H1 (cell line): ENCODE measurements around the gene SSX2IP. TPM values are rescaled to one million over a fixed set of nuclear protein-coding genes. Genes with fewer than 3 reads are reported as not detected.

Experiments
- SIX5 ChIP-seq: IDR thresholded peaks from 2 replicates; pipeline ENCODE4 v1.6.1; 2011; ENCODE audit warnings: mild to moderate bottlenecking, low read depth, low read length
- polyA plus RNA-seq, 7 experiments: library from polyadenylated mRNA; depleted of rRNA in 3 of 7; stranded (reverse) in 5 of 7; unstranded in 2 of 7; fragments of >200 nt in 5 of 7; fragments of 200-250 nt in 2 of 7; gene quantifications; 1 replicate in 5 of 7; 2 replicates in 1 of 7; 4 replicates in 1 of 7; pipeline versions ENCODE4 v1.2.1 to v1.2.3, GENCODE V29; 2011 to 2013; ENCODE audit warnings: missing spikeins in 2 of 7, mixed read lengths in 2 of 7
- total RNA-seq: library from RNA; stranded (reverse); fragmentation: NEBNext Ultra II Directional; extraction: Animal tissue kit (Norgen Biotek cat#: 25700); gene quantifications from 2 replicates; pipeline ENCODE4 v1.2.1, GENCODE V29; 2021
- TF ChIP-seq, protein P1 (sequence below): fragments of 300-600 bp; sonication (generic); IDR thresholded peaks from 2 replicates; pipeline ENCODE4 v1.7.1; 2012; ENCODE audit warnings: low read length, moderate library complexity, mild to moderate bottlenecking, inconsistent platforms; ENCODE audit not compliant: insufficient replicate concordance

SSX2IP gene
- total and polyA plus RNA-seq, 2 of the 8 experiments (the other 6 are each of a cell fraction or from before 2014, with no cell fraction given) = 4.0 to 31.3 TPM

DNA sequence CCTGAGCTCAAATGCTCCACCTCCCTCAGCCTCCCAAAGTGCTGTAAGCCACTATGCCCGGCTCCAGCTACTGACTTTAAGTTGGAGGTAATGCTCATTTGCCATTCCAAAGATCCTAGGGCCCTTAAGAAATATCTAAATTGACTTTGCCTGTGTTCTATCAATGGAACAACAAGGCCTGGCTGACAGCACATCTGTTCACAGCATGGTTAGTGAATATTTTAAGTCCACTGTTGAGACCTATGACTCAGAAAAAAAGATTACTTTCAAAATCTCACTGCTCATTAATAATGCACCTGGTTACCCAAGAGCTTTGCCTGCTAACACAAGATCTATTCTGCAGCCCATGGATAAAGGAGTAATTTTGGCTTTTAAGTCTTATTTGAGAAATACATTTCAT, 3.5 kb upstream of the SSX2IP start (continued):
- TF ChIP-seq, protein P1, sequence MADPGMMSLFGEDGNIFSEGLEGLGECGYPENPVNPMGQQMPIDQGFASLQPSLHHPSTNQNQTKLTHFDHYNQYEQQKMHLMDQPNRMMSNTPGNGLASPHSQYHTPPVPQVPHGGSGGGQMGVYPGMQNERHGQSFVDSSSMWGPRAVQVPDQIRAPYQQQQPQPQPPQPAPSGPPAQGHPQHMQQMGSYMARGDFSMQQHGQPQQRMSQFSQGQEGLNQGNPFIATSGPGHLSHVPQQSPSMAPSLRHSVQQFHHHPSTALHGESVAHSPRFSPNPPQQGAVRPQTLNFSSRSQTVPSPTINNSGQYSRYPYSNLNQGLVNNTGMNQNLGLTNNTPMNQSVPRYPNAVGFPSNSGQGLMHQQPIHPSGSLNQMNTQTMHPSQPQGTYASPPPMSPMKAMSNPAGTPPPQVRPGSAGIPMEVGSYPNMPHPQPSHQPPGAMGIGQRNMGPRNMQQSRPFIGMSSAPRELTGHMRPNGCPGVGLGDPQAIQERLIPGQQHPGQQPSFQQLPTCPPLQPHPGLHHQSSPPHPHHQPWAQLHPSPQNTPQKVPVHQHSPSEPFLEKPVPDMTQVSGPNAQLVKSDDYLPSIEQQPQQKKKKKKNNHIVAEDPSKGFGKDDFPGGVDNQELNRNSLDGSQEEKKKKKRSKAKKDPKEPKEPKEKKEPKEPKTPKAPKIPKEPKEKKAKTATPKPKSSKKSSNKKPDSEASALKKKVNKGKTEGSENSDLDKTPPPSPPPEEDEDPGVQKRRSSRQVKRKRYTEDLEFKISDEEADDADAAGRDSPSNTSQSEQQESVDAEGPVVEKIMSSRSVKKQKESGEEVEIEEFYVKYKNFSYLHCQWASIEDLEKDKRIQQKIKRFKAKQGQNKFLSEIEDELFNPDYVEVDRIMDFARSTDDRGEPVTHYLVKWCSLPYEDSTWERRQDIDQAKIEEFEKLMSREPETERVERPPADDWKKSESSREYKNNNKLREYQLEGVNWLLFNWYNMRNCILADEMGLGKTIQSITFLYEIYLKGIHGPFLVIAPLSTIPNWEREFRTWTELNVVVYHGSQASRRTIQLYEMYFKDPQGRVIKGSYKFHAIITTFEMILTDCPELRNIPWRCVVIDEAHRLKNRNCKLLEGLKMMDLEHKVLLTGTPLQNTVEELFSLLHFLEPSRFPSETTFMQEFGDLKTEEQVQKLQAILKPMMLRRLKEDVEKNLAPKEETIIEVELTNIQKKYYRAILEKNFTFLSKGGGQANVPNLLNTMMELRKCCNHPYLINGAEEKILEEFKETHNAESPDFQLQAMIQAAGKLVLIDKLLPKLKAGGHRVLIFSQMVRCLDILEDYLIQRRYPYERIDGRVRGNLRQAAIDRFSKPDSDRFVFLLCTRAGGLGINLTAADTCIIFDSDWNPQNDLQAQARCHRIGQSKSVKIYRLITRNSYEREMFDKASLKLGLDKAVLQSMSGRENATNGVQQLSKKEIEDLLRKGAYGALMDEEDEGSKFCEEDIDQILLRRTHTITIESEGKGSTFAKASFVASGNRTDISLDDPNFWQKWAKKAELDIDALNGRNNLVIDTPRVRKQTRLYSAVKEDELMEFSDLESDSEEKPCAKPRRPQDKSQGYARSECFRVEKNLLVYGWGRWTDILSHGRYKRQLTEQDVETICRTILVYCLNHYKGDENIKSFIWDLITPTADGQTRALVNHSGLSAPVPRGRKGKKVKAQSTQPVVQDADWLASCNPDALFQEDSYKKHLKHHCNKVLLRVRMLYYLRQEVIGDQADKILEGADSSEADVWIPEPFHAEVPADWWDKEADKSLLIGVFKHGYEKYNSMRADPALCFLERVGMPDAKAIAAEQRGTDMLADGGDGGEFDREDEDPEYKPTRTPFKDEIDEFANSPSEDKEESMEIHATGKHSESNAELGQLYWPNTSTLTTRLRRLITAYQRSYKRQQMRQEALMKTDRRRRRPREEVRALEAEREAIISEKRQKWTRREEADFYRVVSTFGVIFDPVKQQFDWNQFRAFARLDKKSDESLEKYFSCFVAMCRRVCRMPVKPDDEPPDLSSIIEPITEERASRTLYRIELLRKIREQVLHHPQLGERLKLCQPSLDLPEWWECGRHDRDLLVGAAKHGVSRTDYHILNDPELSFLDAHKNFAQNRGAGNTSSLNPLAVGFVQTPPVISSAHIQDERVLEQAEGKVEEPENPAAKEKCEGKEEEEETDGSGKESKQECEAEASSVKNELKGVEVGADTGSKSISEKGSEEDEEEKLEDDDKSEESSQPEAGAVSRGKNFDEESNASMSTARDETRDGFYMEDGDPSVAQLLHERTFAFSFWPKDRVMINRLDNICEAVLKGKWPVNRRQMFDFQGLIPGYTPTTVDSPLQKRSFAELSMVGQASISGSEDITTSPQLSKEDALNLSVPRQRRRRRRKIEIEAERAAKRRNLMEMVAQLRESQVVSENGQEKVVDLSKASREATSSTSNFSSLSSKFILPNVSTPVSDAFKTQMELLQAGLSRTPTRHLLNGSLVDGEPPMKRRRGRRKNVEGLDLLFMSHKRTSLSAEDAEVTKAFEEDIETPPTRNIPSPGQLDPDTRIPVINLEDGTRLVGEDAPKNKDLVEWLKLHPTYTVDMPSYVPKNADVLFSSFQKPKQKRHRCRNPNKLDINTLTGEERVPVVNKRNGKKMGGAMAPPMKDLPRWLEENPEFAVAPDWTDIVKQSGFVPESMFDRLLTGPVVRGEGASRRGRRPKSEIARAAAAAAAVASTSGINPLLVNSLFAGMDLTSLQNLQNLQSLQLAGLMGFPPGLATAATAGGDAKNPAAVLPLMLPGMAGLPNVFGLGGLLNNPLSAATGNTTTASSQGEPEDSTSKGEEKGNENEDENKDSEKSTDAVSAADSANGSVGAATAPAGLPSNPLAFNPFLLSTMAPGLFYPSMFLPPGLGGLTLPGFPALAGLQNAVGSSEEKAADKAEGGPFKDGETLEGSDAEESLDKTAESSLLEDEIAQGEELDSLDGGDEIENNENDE = no peak
- TF ChIP-seq SIX5 = no peak
- TF ChIP-seq, all 59 proteins: peak for 0
